ENCODE measurements around the gene IL15RA. TPM values are rescaled to one million over a fixed set of nuclear protein-coding genes. Genes with fewer than 3 reads are reported as not detected.

Gene IL15RA
- total RNA-seq, 1 experiment from 2014 or later, result 15.5 TPM

DNA sequence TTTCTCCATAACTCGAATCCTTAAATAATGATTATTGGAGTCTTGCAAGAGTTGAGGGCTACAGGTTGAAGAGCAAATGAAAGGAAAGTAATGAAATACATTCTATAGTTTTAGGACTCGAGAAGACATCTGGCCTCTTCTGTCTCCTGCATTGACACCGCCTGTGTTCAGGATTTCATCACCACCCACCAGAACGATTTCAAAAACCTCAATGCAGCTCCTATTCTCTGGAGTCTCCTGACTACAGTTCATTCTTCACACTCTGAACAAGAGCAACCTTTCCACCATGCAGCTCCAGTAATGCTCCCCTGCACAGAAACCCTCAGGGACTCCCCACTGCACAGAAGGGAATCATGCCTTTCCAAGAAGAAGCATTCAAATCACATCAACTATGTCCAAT lies 5.5 kb downstream of the IL15RA start:
- no TSS peak for BruUV-seq (replicated peaks)
- no peaks in the 10 kb centered on the region for H4K20me1 ChIP-seq (ENCODE audit: insufficient read depth)
- no peaks in the 10 kb centered on the region for H3K36me3 ChIP-seq (ENCODE audit: low read depth)
- no peak for DNase-seq
- intact Hi-C loops (cut with micrococcal nuclease; ENCODE audit: unreplicated experiment), result no loop called here
- ChIA-PET POLR2A (ENCODE audit: unreplicated experiment) (interaction anchor here (0.5 kb wide), 1 partner anchor 13 kb away, joined by 3 read pairs; no protein-coding TSS in a partner anchor), CTCF (no interaction called here)
- no peaks in the 10 kb centered on the region for H3F3A ChIP-seq (ENCODE audit: insufficient read depth, low read depth)
- H3K9me2 ChIP-seq (ENCODE audit: insufficient read depth), result no peaks in the 10 kb centered on the region
- H3K4me1 ChIP-seq (replicated peaks; ENCODE audit: insufficient read depth), result peaks cover 13% of the 10 kb centered on the region; the same call in 1 of the 2 replicates
- H3K4me3 ChIP-seq, result no peak overlapping the region
- H2AFZ ChIP-seq, result no peak overlapping the region
- no peaks in the 10 kb centered on the region for H3K9me3 ChIP-seq (ENCODE audit: insufficient read depth, low read depth)
- no peak overlapping the region for H3K4me2 ChIP-seq
- TF ChIP-seq, protein P1, sequence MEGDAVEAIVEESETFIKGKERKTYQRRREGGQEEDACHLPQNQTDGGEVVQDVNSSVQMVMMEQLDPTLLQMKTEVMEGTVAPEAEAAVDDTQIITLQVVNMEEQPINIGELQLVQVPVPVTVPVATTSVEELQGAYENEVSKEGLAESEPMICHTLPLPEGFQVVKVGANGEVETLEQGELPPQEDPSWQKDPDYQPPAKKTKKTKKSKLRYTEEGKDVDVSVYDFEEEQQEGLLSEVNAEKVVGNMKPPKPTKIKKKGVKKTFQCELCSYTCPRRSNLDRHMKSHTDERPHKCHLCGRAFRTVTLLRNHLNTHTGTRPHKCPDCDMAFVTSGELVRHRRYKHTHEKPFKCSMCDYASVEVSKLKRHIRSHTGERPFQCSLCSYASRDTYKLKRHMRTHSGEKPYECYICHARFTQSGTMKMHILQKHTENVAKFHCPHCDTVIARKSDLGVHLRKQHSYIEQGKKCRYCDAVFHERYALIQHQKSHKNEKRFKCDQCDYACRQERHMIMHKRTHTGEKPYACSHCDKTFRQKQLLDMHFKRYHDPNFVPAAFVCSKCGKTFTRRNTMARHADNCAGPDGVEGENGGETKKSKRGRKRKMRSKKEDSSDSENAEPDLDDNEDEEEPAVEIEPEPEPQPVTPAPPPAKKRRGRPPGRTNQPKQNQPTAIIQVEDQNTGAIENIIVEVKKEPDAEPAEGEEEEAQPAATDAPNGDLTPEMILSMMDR (conservative IDR thresholded peaks at IDR 0.05), result no peak
- no peak for TF ChIP-seq EZH2 (IDR thresholded peaks at IDR 0.05; ENCODE audit: low read depth)
- H3K79me2 ChIP-seq (ENCODE audit: low read depth), result peaks cover 7% of the 10 kb centered on the region; the same call in 1 of the 2 replicates
- H3K27me3 ChIP-seq (ENCODE audit: insufficient read depth, low read depth), result no peaks in the 10 kb centered on the region
- H3K27ac ChIP-seq, result no peak overlapping the region

DNA sequence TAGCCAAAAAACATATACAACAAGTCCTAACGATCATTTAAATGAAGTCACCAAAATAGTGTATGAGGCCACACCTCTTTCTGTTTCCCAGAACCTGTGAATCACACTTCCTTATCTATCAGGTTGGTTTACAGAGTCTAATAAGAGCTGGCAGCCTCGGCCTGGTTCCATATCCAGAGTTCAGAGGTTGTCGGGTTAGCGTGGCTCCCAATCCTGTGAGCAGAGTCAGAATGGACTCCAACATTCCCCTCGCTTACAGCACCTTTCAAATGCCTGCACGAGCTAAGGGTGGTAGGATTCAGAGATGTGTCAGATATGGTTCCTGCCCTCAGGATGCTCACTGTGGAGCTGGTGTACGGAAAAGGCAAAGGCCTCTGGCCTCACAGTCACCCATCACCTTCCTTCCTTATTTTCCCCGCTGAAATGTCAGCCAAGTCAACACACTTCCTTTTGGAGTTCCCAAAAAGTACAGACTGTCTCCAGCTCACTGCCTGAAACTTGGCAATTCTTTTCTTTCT lies 6.0 kb downstream of the IL15RA start:
- POLR2A ChIA-PET (ENCODE audit: unreplicated experiment), result interaction anchor here (0.5 kb wide), 1 partner anchor 12 kb away, joined by 3 read pairs; no protein-coding TSS in a partner anchor
- Histone ChIP-seq H3K4me1 (replicated peaks; ENCODE audit: insufficient read depth) (peaks cover 13% of the 10 kb centered on the region; the same call in 1 of the 2 replicates), H3K36me3 (ENCODE audit: low read depth) (no peaks in the 10 kb centered on the region), H3K4me2 (peak overlapping the region; percentile 26; the same call in 1 of the 2 replicates), H3K9me3 (ENCODE audit: insufficient read depth, low read depth) (no peaks in the 10 kb centered on the region), H3K27ac (no peak overlapping the region), H2AFZ (no peak overlapping the region), H4K20me1 (ENCODE audit: insufficient read depth) (no peaks in the 10 kb centered on the region), H3F3A (ENCODE audit: insufficient read depth, low read depth) (no peaks in the 10 kb centered on the region), H3K79me2 (ENCODE audit: low read depth) (peaks cover 7% of the 10 kb centered on the region; the same call in 1 of the 2 replicates), H3K4me3 (no peak overlapping the region), H3K9me2 (ENCODE audit: insufficient read depth) (no peaks in the 10 kb centered on the region), H3K27me3 (ENCODE audit: insufficient read depth, low read depth) (no peaks in the 10 kb centered on the region)
- BruUV-seq (replicated peaks), result no TSS peak
- CTCF ChIA-PET, result interaction anchor here (0.6 kb wide), 1 partner anchor 539 kb away, joined by 9 read pairs; no protein-coding TSS in a partner anchor
- intact Hi-C loops (cut with micrococcal nuclease; ENCODE audit: unreplicated experiment), result no loop called here
- TF ChIP-seq, protein P1 (conservative IDR thresholded peaks at IDR 0.05), result no peak
- no peak for TF ChIP-seq EZH2 (IDR thresholded peaks at IDR 0.05; ENCODE audit: low read depth)
- DNase-seq, result peak in 1 of 2 experiments; percentile 43

DNA sequence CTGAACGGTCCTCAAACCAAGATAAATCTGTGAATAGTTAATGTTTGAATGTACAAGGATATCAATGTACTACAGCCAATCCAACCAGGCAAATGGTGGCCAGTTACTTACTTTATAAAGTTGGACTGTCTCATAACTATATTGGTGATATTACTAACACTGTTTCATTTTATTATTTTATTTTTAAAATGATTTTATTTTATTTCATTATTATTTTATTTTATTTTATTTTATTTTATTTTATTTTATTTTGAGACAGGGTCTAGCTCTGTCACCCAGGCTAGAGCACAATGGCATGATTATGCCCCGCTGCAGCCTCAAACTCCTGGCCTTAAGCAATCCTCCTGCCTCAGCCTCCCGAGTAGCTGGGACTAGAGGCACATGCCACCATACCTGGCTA lies 6.8 kb downstream of the IL15RA start:
- POLR2A ChIA-PET (ENCODE audit: unreplicated experiment), result no interaction called here
- Histone ChIP-seq H3K4me2 (no peak overlapping the region), H3K4me1 (replicated peaks; ENCODE audit: insufficient read depth) (peaks cover 13% of the 10 kb centered on the region; the same call in 1 of the 2 replicates), H4K20me1 (ENCODE audit: insufficient read depth) (no peaks in the 10 kb centered on the region), H3F3A (ENCODE audit: insufficient read depth, low read depth) (no peaks in the 10 kb centered on the region), H3K9me3 (ENCODE audit: insufficient read depth, low read depth) (no peaks in the 10 kb centered on the region), H2AFZ (no peak overlapping the region), H3K27ac (no peak overlapping the region), H3K9me2 (ENCODE audit: insufficient read depth) (no peaks in the 10 kb centered on the region), H3K79me2 (ENCODE audit: low read depth) (peaks cover 4% of the 10 kb centered on the region; the same call in 1 of the 2 replicates), H3K27me3 (ENCODE audit: insufficient read depth, low read depth) (no peaks in the 10 kb centered on the region), H3K36me3 (ENCODE audit: low read depth) (no peaks in the 10 kb centered on the region), H3K4me3 (no peak overlapping the region)
- TF ChIP-seq EZH2 (IDR thresholded peaks at IDR 0.05; ENCODE audit: low read depth), result no peak
- TF ChIP-seq, protein P1 (conservative IDR thresholded peaks at IDR 0.05), result no peak
- no TSS peak for BruUV-seq (replicated peaks)
- CTCF ChIA-PET, result no interaction called here
- intact Hi-C loops (cut with micrococcal nuclease; ENCODE audit: unreplicated experiment), result no loop called here
- DNase-seq, result no peak
